GM18511 (cell line): ENCODE results near the gene CCDC181.
"Not testable (repeated sequence)": the region's sequence is repeated elsewhere in the genome, so short reads cannot be mapped to it uniquely, and the experiment has no call there.

Source experiments
- ATAC-seq: cut with Tn5 transposase; IDR thresholded peaks from one replicate; pipeline ENCODE4 v1.9.1; 2021; ENCODE audit warnings: mild to moderate bottlenecking, moderate library complexity; ENCODE audit not compliant: unreplicated experiment

The CCDC181 gene

GRCh38 chr1:169402578-169402977 is 24.7 kb downstream of the CCDC181 start:
- ATAC-seq = not testable (repeated sequence)

GRCh38 chr1:169395955-169396354 is 31.3 kb downstream of the CCDC181 start:
- no peak for ATAC-seq

GRCh38 chr1:169392406-169392805 is 34.9 kb downstream of the CCDC181 start:
- no peak for ATAC-seq

- peak; percentile 62 for ATAC-seq
Measured at GRCh38 chr1:169390303-169390702, 37.0 kb downstream of the CCDC181 start.

GRCh38 chr1:169387399-169387798 is 39.9 kb downstream of the CCDC181 start:
- no peak for ATAC-seq

- ATAC-seq = no peak
Measured at GRCh38 chr1:169383449-169383848, 43.8 kb downstream of the CCDC181 start.

- ATAC-seq = no peak
Measured at GRCh38 chr1:169381162-169381561, 46.1 kb downstream of the CCDC181 start.

- no peak for ATAC-seq
Measured at GRCh38 chr1:169371404-169371803, 55.9 kb downstream of the CCDC181 start.

- ATAC-seq = peak; percentile 32
Measured at GRCh38 chr1:169368406-169368769, 58.9 kb downstream of the CCDC181 start.

GRCh38 chr1:169367686-169368405 is 59.4 kb downstream of the CCDC181 start, which contains the start of the genes BLZF1 and NME7:
Gene BLZF1 (plus strand): TSS chr1:169368195. CDS start chr1:169369523, 1,328 bp downstream.
Gene NME7 (minus strand): TSS chr1:169367797. CDS start chr1:169367710, 87 bp downstream.
- peak; percentile 96 for ATAC-seq

- no peak for ATAC-seq
Measured at GRCh38 chr1:169367096-169367685, 60.1 kb downstream of the CCDC181 start.

GRCh38 chr1:169364948-169365347 is 62.3 kb downstream of the CCDC181 start:
- ATAC-seq = no peak

GRCh38 chr1:169363046-169363730 is 64.1 kb downstream of the CCDC181 start:
- peak; percentile 38 for ATAC-seq

GRCh38 chr1:169361281-169361680 is 66.0 kb downstream of the CCDC181 start:
- ATAC-seq = no peak

GRCh38 chr1:169360415-169360814 is 66.9 kb downstream of the CCDC181 start:
- no peak for ATAC-seq

- ATAC-seq = no peak
Measured at GRCh38 chr1:169348383-169349036, 78.8 kb downstream of the CCDC181 start.

GRCh38 chr1:169347688-169348382 is 79.4 kb downstream of the CCDC181 start:
- ATAC-seq = no peak

GRCh38 chr1:169346036-169346589 is 81.2 kb downstream of the CCDC181 start:
- ATAC-seq = no peak

- ATAC-seq = no peak
Measured at GRCh38 chr1:169345511-169345910, 81.8 kb downstream of the CCDC181 start.
